ENCODE results near the gene JKAMP. TPM values are rescaled to one million over a fixed set of nuclear protein-coding genes. Genes with fewer than 3 reads are reported as not detected.

The JKAMP gene
- total RNA-seq, 1 donor from 2014 or later: 28.2 TPM

GRCh38 chr14:59543873-59544272 lies 59.6 kb downstream of the JKAMP start:
- H3K27ac ChIP-seq: no peak overlapping the region
- H3K9me3 ChIP-seq: no peaks in the 10 kb centered on the region
- no peak for DNase-seq (ENCODE audit: low spot score in 2 of 2)
- intact Hi-C loops (cut with DNase I): no loop called here
- no peaks in the 10 kb centered on the region for H3K27me3 ChIP-seq
- no peaks in the 10 kb centered on the region for H3K4me1 ChIP-seq
- no peak for TF ChIP-seq CTCF (IDR thresholded peaks at IDR 0.05)
- no peaks in the 10 kb centered on the region for H3K36me3 ChIP-seq
- no peak overlapping the region for H3K4me3 ChIP-seq

- Histone ChIP-seq H3K36me3 (no peaks in the 10 kb centered on the region), H3K27ac (no peak overlapping the region), H3K9me3 (peaks cover 3% of the 10 kb centered on the region in 2 donors), H3K4me3 (no peak overlapping the region), H3K27me3 (no peaks in the 10 kb centered on the region), H3K4me1 (no peaks in the 10 kb centered on the region)
- no peak for DNase-seq (ENCODE audit: low spot score in 2 of 2)
- intact Hi-C loops (cut with DNase I): no loop called here
- TF ChIP-seq CTCF (IDR thresholded peaks at IDR 0.05): no peak
These were observed 63.0 kb downstream of the JKAMP start for GRCh38 chr14:59547310-59547709.

Other genes starting within 250 kb of the JKAMP start
- 4.7 TPM for gene GPR135, start 19.1 kb upstream of the JKAMP start, total RNA-seq
- 35.0 TPM for gene L3HYPDH, start 109 bp upstream of the JKAMP start, total RNA-seq
- not detected for gene CCDC175, start 92.3 kb downstream of the JKAMP start, total RNA-seq

Data from ascending aorta (tissue), 2 donors.